Measurements from ENCODE around the gene MFN2.

DNA sequence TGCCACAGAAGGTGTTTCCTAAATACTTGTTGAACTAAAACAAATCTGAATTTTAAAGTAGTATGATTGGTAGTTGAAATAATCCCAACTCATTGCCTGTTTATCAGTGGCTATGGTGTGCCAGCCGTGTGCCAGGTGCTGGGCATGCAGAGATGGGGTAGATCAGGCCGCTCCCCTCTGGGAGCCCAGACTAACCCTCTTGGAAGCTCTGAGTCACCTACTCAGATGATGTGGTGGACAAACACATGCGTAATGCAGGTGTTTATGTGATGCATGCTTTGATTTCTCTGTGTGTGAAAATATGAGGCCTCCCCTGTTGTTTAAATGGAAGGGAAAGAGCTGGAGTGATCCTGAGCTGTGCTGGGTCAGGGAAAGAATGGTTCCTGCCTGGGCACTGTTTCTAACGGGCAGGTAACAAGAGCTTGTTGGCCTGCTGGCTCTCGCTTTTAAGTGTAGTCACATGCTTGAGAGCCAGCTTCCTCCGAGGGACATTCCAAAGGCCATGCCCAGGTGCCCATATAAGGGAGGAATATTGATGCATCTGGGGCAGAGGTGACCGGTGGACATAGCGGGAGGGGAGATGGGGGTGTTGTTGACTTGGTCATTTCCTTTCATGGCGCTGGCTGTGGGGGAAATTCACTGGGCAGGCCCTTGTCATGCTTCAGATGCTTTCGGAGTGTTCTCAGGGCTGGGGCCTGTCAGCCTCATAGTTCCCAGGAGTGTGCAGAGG, 10.2 kb downstream of the MFN2 start:
- TF ChIP-seq, protein P1, sequence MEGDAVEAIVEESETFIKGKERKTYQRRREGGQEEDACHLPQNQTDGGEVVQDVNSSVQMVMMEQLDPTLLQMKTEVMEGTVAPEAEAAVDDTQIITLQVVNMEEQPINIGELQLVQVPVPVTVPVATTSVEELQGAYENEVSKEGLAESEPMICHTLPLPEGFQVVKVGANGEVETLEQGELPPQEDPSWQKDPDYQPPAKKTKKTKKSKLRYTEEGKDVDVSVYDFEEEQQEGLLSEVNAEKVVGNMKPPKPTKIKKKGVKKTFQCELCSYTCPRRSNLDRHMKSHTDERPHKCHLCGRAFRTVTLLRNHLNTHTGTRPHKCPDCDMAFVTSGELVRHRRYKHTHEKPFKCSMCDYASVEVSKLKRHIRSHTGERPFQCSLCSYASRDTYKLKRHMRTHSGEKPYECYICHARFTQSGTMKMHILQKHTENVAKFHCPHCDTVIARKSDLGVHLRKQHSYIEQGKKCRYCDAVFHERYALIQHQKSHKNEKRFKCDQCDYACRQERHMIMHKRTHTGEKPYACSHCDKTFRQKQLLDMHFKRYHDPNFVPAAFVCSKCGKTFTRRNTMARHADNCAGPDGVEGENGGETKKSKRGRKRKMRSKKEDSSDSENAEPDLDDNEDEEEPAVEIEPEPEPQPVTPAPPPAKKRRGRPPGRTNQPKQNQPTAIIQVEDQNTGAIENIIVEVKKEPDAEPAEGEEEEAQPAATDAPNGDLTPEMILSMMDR (IDR thresholded peaks at IDR 0.05; ENCODE audit: borderline replicate concordance, extremely low read depth, low read length, poor library complexity, severe bottlenecking) = no peak
- no peak for TF ChIP-seq EZH2 (IDR thresholded peaks at IDR 0.05; ENCODE audit: borderline replicate concordance, low read depth, low read length, severe bottlenecking)
